DOHH2 (cell line): Measurements from ENCODE around the gene RPTOR.

ENCODE experiments used
- CTCF ChIP-seq: fragments of 200-600 bp; sonication (generic); IDR thresholded peaks from one replicate; pipeline ENCODE4 v1.5.1; 2014; ENCODE audit warnings: antibody characterized with exemption, mild to moderate bottlenecking, low read depth, low read length; ENCODE audit not compliant: poor library complexity, severe bottlenecking
- EZH2phosphoT487 ChIP-seq: fragments of 200-600 bp; sonication (generic); IDR thresholded peaks from 2 replicates; pipeline ENCODE4 v1.6.1; 2017; ENCODE audit warnings: borderline replicate concordance, mild to moderate bottlenecking, antibody characterized with exemption, low read length, moderate library complexity, mixed read lengths

DNA sequence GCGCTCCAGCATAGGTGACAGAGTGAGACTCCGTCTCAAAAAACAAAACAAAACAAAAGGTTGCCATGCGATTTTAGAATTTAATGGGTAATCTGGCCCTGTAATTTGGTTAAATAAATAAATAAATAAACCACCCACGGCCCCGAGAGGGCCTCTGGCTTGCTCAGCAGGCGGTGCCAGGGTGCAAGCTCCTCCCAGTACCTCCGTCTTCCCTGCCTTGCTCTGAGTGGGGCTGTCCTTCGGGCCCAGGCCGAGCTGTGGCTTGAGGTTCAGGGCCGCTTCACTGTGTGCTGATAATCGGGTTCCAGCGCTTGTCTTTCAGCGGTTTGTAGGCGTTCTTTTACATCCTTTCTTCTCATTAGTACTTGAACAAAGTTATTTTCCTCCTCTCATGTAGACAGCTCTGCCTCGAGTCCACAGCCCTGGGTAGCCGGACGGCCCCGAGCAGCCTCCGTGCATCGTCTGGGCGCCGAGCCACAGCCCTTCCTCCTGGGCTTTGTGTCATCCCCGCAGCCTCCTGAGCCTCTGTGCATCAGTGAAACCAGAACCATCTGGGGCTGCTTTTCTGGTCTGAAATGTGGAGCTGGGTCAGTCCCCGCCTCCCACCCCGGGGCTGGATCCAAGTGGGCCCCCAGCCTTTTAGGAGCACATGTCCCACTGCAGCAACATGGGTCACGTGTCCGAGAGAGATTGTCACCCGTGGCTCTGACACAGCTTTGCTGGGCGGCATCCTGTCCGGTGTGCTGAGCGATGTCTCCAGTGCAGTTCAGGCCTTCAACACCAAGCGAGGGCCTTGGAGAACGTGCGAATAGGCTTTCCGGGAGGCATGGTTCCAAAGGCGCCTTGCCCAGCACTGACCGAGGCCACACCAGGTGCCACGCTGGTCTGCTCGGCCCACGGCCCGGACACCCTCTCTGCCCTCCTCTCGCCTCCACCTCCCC lies 289.6 kb downstream of the RPTOR start:
- TF ChIP-seq CTCF (no peak), EZH2phosphoT487 (no peak)
